Muscle of arm (tissue), 14 donors: Measurements from ENCODE around the gene GPRASP3. TPM values are rescaled to one million over a fixed set of nuclear protein-coding genes. Genes with fewer than 3 reads are reported as not detected.
"Not testable (repeated sequence)": the region's sequence is repeated elsewhere in the genome, so short reads cannot be mapped to it uniquely, and the experiment has no call there.

Experiments used
- DNase-seq: peaks from one replicate; pipeline ENCODE4 v3.0.0-alpha.2; 2013
- long read RNA-seq, 11 donors: transcript quantifications; one replicate each; lab custom pipeline, GENCODE V29; 2026
- polyA plus RNA-seq, 12 donors: library from polyadenylated mRNA; unstranded; fragments of 120-200 nt; gene quantifications; one replicate each; pipeline ENCODE4 v1.2.1, GENCODE V29; 2013; ENCODE audit not compliant: insufficient read length in 12 of 12

GPRASP3 gene
- 10 to 100 TPM in 3 of 12 donors, 1 to 10 TPM in 8, not detected in 1; 2.0 to 10.7 (median 8.6) TPM for polyA plus RNA-seq
- long read RNA-seq, donor 1, partial matches to known transcripts: 0 of 2 reads
- long read RNA-seq, donor 1, other reads (novel, unspliced or antisense): 0 of 2 reads
- long read RNA-seq, donor 2, full-length matches to known transcripts: 2 of 2 reads
- long read RNA-seq, donor 2, partial matches to known transcripts: 0 of 2 reads
- long read RNA-seq, donor 2, other reads (novel, unspliced or antisense): 0 of 2 reads
- long read RNA-seq, donor 3, partial matches to known transcripts: 0 of 1 reads
- long read RNA-seq, donor 3, other reads (novel, unspliced or antisense): 0 of 1 reads
- long read RNA-seq, donor 4: 0 reads
- long read RNA-seq, donor 5, full-length matches to known transcripts: 1 of 1 reads
- long read RNA-seq, donor 5, partial matches to known transcripts: 0 of 1 reads
- long read RNA-seq, donor 5, other reads (novel, unspliced or antisense): 0 of 1 reads
- long read RNA-seq, donor 6: 0 reads
- long read RNA-seq, donor 7, full-length matches to known transcripts: 2 of 2 reads
- long read RNA-seq, donor 7, partial matches to known transcripts: 0 of 2 reads
- long read RNA-seq, donor 7, other reads (novel, unspliced or antisense): 0 of 2 reads
- long read RNA-seq, donor 8, full-length matches to known transcripts: 3 of 3 reads
- long read RNA-seq, donor 8, partial matches to known transcripts: 0 of 3 reads
- long read RNA-seq, donor 8, other reads (novel, unspliced or antisense): 0 of 3 reads
- long read RNA-seq, donor 9, partial matches to known transcripts: 0 of 1 reads
- long read RNA-seq, donor 9, other reads (novel, unspliced or antisense): 0 of 1 reads
- long read RNA-seq, donor 10, full-length matches to known transcripts: 1 of 1 reads
- long read RNA-seq, donor 10, partial matches to known transcripts: 0 of 1 reads
- long read RNA-seq, donor 10, other reads (novel, unspliced or antisense): 0 of 1 reads
- long read RNA-seq, donor 11, full-length matches to known transcripts: 2 of 2 reads
- long read RNA-seq, donor 11, partial matches to known transcripts: 0 of 2 reads
- long read RNA-seq, donor 11, other reads (novel, unspliced or antisense): 0 of 2 reads

GRCh38 chrX:102720237-102721168 lies at the start of gene GPRASP3:
TSS of gene GPRASP3 (plus strand) at chrX:102720743. CDS start at chrX:102748996, 28,253 bp downstream.
- DNase-seq: peak; percentile 76

GRCh38 chrX:102672856-102673255 lies 47.7 kb upstream of the GPRASP3 start:
- DNase-seq: no peak

- not testable (repeated sequence) for DNase-seq
Observed at GRCh38 chrX:102677479-102677878, 43.1 kb upstream of the GPRASP3 start.

- no peak for DNase-seq
Observed at GRCh38 chrX:102684772-102685520, 35.6 kb upstream of the GPRASP3 start.

- DNase-seq: peak; percentile 36
Observed at GRCh38 chrX:102694749-102695148, 25.8 kb upstream of the GPRASP3 start.

- no peak for DNase-seq
Observed at GRCh38 chrX:102696306-102696705, 24.2 kb upstream of the GPRASP3 start.

GRCh38 chrX:102697494-102697893 lies 23.0 kb upstream of the GPRASP3 start:
- peak; percentile 77 for DNase-seq

- DNase-seq: no peak
Observed at GRCh38 chrX:102708900-102709299, 11.6 kb upstream of the GPRASP3 start.

- DNase-seq: no peak
Observed at GRCh38 chrX:102711872-102712215, 8.7 kb upstream of the GPRASP3 start.

GRCh38 chrX:102712216-102712966 lies 8.2 kb upstream of the GPRASP3 start, which contains the start of gene GPRASP2:
TSS of gene GPRASP2 (plus strand) at chrX:102712448. CDS start at chrX:102714870, 2,422 bp downstream.
- peak; percentile 65 for DNase-seq

GRCh38 chrX:102712981-102713625 lies 7.4 kb upstream of the GPRASP3 start:
- peak; percentile 74 for DNase-seq

GRCh38 chrX:102714994-102715393 lies 5.5 kb upstream of the GPRASP3 start:
- no peak for DNase-seq

GRCh38 chrX:102715967-102716366 lies 4.6 kb upstream of the GPRASP3 start:
- DNase-seq: no peak

- DNase-seq: not testable (repeated sequence)
Observed at GRCh38 chrX:102721169-102721506, 595 bp downstream of the GPRASP3 start.

GRCh38 chrX:102723456-102723855 lies 2.9 kb downstream of the GPRASP3 start:
- DNase-seq: no peak

- no peak for DNase-seq
Observed at GRCh38 chrX:102727761-102728160, 7.2 kb downstream of the GPRASP3 start.

- DNase-seq: no peak
Observed at GRCh38 chrX:102728646-102729045, 8.1 kb downstream of the GPRASP3 start.

GRCh38 chrX:102739657-102740056 lies 19.1 kb downstream of the GPRASP3 start:
- DNase-seq: no peak

- DNase-seq: no peak
Observed at GRCh38 chrX:102744307-102744706, 23.8 kb downstream of the GPRASP3 start.
